HG03342 (cell line): ENCODE data around the gene NAALAD2.
"Not testable (repeated sequence)": the region's sequence is repeated elsewhere in the genome, so short reads cannot be mapped to it uniquely, and the experiment has no call there.

Source experiments
- ATAC-seq: cut with Tn5 transposase; IDR thresholded peaks from one replicate; pipeline ENCODE4 v1.9.1; 2021; ENCODE audit warnings: mild to moderate bottlenecking, moderate library complexity; ENCODE audit not compliant: unreplicated experiment

Gene NAALAD2

DNA sequence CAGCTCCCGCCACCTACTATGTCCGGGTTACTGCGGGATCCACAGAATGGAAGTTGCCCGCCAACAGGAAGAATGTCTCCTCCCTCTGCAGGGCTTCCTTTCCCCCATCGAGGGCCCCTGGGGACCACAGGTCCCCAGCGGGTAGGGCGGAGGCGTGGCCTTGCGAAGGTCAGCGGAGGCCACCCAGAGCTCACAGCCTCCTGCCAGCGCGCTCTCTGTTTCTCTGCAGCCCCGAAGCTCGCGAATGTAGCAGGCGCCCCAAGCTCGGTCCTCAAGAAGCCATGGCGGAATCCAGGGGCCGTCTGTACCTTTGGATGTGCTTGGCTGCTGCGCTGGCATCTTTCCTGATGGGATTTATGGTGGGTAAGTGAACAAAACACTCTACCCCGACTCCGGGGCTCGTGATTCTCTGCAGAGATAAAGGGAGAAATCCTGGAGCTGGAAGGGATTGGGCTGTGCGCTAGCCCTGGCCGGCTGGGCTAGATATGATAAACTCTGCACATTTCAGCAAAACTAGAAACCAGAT lies at the start of gene NAALAD2:
Gene NAALAD2 (plus strand): TSS at position 186 of the 526 bp plus-strand sequence. CDS start 96 bp downstream, at position 282.
- ATAC-seq, result peak; percentile 58

GRCh38 chr11:90085650-90086049 lies 48.8 kb upstream of the NAALAD2 start, which contains the start of gene UBTFL1:
UBTFL1 (plus strand) TSS chr11:90085950; CDS start chr11:90085950, 0 bp downstream.
- not testable (repeated sequence) for ATAC-seq

DNA sequence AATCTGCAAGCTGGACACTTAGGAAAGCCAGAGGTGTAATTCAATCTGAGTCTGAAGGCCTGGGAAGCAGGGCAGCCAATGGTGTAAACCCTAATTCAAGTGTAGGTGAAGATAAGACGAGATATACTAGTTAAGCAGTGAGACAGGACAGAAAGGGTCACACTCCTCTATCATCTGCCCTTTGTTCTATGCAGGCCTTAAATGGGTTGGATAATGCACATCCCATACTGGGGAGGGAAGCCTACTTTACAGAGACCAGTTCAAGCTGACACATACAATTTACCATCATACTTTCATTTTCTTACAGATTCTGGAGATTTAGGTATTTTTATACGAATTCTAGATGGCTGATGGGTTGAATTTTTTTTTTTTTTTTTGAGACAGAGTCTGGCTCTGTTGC lies 45.7 kb upstream of the NAALAD2 start:
- ATAC-seq, result not testable (repeated sequence)

DNA sequence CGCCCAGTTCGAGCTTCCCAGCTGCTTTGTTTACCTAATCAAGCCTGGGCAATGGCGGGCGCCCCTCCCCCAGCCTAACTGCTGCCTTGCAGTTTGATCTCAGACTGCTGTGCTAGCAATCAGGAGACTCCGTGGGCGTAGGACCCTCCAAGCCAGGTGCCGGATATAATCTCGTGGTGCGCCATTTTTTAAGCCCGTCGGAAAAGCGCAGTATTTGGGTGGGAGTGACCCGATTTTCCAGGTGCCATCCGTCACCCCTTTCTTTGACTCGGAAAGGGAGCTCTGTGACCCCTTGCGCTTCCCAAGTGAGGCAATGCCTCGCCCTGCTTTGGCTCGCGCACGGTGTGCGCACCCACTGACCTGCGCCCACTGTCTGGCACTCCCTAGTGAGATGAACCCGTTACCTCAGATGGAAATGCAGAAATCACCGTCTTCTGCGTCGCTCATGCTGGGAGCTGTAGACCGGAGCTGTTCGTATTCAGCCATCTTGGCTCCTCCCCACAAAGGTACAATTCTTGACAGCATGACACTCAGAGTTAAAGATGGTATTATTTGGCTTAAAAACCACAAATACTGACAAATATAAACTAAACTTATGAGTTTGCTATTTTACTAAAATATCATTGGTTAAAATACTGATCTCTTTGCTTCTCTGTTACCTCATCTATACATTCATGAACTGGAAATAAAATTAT lies 39.1 kb upstream of the NAALAD2 start:
- not testable (repeated sequence) for ATAC-seq

DNA sequence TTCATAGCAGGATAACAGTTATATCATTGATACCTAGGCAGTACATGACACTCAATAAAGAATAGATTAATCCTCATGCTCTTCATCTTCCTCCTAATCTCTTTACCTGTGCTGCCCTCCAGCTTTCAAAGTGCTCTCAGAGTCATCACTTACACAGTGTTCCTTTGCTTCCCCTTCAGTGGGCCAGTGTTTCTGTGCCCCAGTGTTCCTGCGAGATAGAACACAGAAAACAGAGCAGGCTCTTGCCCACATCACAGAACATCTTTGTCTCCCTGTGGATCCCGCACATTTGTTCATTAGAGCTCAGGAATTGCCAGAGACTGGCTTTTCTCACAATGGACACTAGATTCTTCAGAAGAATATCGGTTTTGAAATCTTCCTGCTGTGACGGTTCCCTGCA lies 36.2 kb upstream of the NAALAD2 start:
- not testable (repeated sequence) for ATAC-seq

DNA sequence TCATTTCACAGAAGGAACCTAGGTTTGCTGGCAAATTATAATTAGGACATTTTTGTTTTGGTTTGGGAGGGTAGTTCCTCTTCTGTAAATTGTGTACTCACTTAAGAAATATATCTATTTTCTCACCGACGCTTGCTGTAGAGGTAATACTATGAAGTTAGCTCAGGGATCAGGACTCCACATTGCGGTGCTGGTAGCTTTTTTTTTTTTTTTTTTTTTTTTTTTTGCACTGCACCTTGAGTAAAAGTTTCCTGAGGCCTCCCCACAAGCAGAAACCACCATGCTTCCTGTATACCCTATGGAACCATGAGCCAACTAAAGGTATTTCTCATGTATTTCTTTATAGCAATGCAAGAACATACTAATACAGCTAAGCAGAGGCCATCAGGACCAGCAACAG lies 34.0 kb upstream of the NAALAD2 start:
- ATAC-seq, result no peak

DNA sequence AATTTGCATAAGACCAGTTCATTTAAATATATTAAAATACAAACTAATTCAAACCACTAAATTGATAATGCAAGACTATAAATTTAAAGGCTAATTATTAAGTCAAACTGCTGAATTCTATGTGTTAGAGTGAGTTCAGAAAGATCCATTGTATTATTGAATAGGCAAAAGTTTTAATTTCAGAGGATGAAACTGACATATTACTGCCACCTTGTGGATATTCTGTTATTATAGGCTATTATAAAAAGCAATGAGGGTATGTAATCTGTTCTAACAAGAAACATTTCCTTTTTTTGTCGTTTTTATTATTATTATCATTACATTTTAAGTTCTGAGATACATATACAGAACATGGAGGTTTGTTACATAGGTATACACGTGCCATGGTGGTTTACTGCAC lies 20.9 kb upstream of the NAALAD2 start:
- no peak for ATAC-seq

GRCh38 chr11:90120191-90120590 lies 14.3 kb upstream of the NAALAD2 start:
- ATAC-seq, result no peak

GRCh38 chr11:90124371-90124770 lies 10.1 kb upstream of the NAALAD2 start:
- no peak for ATAC-seq

DNA sequence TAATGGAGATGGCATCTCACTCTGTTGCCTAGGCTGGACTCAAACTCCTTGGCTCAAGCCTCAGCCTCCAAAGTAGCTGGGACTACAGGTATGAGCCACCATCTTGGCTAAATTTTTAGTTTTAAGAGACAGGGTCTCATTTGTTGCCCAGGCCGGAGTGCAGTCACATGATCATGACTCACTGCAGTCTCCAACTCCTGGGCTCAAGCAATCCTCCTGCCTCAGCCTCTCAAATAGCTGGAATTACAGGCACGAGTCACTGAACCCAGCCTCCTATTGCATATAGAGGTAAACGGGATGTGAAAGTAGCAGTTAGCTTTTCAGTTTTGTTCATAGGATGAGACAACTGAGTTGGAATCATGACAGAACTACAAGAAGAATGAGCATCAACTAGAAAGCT lies 9.5 kb upstream of the NAALAD2 start:
- no peak for ATAC-seq

GRCh38 chr11:90133560-90134477 lies 644 bp upstream of the NAALAD2 start:
- no peak for ATAC-seq

- ATAC-seq, result no peak
Observed at GRCh38 chr11:90135016-90135415, 553 bp downstream of the NAALAD2 start.

DNA sequence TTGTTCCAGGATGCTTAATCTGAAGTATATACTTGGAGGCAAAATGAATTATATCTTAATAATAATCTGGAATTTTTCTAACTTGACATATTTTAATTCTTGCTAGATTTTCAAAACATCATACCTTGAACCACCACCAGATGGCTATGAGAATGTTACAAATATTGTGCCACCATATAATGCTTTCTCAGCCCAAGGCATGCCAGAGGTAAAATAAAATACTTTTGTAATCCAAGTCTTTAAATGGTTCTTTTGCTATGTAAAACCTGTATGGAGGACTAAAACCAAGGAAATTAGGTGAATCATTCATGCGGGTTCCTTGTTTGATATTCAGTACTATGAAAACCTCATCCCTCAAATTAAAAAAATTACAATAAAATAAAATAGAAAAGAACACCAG lies 14.4 kb downstream of the NAALAD2 start:
- ATAC-seq, result no peak

DNA sequence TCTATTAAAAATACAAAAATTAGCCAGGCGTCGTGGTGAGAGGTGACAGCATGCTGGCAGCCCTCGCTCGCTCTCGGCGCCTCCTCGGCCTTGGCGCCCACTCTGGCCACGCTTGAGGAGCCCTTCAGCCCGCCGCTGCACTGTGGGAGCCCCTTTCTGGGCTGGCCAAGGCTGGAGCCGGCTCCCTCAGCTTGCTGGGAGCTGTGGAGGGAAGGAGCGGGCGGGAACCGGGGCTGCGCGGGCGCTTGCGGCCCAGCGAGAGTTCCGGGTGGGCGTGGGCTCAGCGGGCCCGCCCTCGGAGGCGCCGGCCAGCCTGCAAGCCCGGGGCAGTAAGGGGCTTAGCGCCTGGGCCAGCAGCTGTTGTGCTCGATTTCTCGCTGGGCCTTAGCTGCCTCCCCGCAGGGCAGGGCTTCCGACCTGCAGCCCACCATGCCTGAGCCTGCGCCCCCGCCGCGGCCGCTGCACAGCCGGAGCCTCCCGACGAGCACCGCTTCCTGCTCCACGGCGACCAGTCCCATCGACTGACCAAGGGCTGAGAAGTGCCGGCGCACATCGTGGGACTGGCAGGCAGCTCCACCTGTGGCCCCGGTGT lies 32.6 kb downstream of the NAALAD2 start:
- ATAC-seq, result not testable (repeated sequence)

DNA sequence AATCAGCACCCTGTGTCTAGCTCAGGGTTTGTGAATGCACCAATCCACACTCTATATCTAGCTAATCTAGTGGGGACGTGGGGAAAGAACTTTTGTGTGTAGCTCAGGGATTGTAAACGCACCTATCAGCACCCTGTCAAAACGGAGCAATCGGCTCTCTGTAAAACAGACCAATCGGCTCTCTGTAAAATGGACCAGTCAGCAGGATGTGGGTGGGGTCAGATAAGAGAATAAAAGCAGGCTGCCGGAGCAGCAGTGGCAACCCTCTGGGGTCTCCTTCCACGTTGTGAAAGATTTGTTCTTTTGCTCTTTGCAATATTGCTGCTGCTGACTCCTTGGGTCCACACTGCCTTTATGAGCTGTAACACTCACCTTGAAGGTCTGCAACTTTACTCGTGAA lies 33.2 kb downstream of the NAALAD2 start:
- not testable (repeated sequence) for ATAC-seq

DNA sequence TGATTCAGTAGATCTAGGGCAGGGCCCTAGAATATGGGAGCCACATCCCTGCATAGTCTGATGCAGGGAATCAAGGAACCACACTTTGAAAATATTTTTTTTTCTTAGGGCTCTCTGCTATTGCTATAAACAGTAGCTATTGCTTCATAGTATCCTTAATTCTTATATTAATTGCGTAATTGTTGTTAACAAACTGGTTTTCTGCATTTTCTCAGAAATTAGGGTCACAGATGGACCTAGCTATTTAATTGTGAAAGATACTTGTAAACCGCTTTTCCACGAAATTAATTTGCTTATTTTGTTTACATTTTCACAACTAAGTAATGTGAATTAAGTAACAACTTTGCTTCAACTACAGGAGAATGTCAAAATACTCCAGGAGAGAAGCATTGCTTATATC lies 34.1 kb downstream of the NAALAD2 start:
- no peak for ATAC-seq

DNA sequence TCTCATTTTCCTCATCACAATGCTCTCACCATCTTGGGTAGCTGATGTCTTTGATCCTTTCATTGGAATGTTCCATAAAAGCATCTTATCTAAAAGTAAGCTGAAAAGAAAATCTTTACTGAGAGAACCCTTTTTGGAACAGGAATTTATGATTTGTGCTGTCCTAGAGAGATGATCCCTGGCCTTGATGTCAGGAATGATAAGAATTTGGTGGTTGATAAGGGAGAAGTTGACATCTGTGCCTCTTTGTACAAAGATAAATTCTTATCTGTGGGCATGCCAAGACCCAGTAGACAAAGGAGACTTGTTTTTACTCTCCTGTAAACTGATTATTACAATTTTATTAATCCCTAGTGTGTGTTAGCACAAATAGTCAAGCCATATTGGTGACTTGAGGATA lies 36.9 kb downstream of the NAALAD2 start:
- no peak for ATAC-seq

GRCh38 chr11:90176069-90176468 lies 41.6 kb downstream of the NAALAD2 start:
- no peak for ATAC-seq

GRCh38 chr11:90178751-90179150 lies 44.3 kb downstream of the NAALAD2 start:
- ATAC-seq, result no peak

DNA sequence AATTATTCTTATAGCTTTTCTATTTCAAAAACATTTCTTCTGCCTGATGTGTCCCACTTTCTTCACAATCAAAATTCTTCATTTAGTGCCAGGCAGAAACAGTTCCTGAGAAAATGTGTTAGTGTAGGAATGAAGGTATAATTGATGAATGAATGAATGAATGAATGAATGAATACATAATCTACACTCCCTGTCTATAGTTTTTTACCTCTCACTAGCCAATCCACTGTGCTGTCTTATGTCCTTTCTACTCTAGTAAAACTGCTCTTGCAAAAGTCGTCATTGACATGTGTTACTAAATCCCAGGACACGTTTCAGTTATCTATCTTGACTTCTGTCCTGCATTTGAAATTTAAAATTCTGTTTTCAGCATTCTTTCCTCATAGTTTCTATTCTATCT lies 45.5 kb downstream of the NAALAD2 start:
- ATAC-seq, result no peak

DNA sequence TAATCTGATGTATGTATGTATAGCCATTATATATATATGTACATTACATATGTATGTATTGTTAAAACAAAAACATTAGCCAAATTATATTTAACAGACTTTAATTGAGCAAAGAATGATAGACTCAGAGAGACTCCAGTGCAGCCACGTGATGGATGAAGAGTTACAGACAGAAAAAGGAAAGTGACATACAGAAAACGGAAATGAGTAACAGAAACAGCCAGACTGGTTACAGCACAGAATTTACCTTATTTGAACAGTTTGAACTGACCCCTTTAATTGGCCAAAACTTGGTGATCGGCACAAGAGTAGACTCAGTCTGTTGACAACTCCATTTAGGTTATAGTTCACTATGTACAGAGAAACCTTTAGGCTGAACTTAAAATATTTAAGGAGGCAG lies 53.4 kb downstream of the NAALAD2 start:
- ATAC-seq, result peak; percentile 39
